Ovary (tissue), 3 donors: Measurements from ENCODE around the gene RNF14.

Source experiments
- POLR2A ChIP-seq: fragments of 450-650 bp; IDR thresholded peaks from one replicate; pipeline ENCODE4 v1.6.1; 2017; ENCODE audit warnings: antibody characterized with exemption, mild to moderate bottlenecking, moderate library complexity
- TF ChIP-seq, protein P1 (sequence below), 3 donors: fragments of 450-650 bp in 2 of 3; fragments of 200-600 bp in 1 of 3; IDR thresholded peaks; one replicate each; pipeline versions ENCODE4 v1.5.1 to v1.8.0; 2016 to 2022; ENCODE audit warnings: antibody characterized with exemption in 3 of 3, mild to moderate bottlenecking in 1 of 3
- donor health status: DM: no; HTN: no; CAD: no.

DNA sequence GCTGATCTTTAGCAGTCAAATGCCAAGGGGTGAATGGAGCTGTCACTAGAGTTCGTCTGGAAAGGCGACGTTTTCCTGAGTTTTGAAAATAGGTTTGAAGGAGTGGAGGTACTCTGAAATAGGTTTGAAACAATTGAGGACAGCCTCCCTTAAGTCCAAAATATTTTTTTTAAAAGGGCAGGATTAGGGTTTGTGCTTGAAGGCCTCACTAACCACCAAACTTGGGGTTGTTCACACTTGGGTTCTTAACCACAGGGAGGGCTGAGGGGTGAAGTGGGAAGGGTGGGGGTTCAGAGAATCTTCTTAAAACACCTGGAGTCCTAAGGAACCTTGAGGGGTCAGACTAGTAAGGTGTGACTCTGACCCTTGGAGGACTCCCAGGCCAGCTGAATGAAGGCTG is 7.4 kb upstream of the RNF14 start:
- TF ChIP-seq, protein P1, sequence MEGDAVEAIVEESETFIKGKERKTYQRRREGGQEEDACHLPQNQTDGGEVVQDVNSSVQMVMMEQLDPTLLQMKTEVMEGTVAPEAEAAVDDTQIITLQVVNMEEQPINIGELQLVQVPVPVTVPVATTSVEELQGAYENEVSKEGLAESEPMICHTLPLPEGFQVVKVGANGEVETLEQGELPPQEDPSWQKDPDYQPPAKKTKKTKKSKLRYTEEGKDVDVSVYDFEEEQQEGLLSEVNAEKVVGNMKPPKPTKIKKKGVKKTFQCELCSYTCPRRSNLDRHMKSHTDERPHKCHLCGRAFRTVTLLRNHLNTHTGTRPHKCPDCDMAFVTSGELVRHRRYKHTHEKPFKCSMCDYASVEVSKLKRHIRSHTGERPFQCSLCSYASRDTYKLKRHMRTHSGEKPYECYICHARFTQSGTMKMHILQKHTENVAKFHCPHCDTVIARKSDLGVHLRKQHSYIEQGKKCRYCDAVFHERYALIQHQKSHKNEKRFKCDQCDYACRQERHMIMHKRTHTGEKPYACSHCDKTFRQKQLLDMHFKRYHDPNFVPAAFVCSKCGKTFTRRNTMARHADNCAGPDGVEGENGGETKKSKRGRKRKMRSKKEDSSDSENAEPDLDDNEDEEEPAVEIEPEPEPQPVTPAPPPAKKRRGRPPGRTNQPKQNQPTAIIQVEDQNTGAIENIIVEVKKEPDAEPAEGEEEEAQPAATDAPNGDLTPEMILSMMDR (IDR thresholded peaks at IDR 0.05) = no peak
- no peak for TF ChIP-seq POLR2A
